ENCODE data around the gene RAB17. TPM values are rescaled to one million over a fixed set of nuclear protein-coding genes. Genes with fewer than 3 reads are reported as not detected.

The RAB17 gene
- total RNA-seq, 1 experiment from 2014 or later = 41.8 TPM

GRCh38 chr2:237590272-237591140, at the start of gene RAB17 (continued):
- TF ChIP-seq, protein P1, sequence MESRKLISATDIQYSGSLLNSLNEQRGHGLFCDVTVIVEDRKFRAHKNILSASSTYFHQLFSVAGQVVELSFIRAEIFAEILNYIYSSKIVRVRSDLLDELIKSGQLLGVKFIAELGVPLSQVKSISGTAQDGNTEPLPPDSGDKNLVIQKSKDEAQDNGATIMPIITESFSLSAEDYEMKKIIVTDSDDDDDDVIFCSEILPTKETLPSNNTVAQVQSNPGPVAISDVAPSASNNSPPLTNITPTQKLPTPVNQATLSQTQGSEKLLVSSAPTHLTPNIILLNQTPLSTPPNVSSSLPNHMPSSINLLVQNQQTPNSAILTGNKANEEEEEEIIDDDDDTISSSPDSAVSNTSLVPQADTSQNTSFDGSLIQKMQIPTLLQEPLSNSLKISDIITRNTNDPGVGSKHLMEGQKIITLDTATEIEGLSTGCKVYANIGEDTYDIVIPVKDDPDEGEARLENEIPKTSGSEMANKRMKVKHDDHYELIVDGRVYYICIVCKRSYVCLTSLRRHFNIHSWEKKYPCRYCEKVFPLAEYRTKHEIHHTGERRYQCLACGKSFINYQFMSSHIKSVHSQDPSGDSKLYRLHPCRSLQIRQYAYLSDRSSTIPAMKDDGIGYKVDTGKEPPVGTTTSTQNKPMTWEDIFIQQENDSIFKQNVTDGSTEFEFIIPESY (IDR thresholded peaks at IDR 0.05; ENCODE audit: extremely low read depth, insufficient replicate concordance, low read length) = no peak
- TF ChIP-seq EZH2 (IDR thresholded peaks at IDR 0.05) (no peak), EZH2phosphoT487 (IDR thresholded peaks at IDR 0.05; ENCODE audit: borderline replicate concordance) (no peak), EGR1 (IDR thresholded peaks at IDR 0.05; ENCODE audit: low read depth) (peak; percentile 60)
- TF ChIP-seq, protein P2, sequence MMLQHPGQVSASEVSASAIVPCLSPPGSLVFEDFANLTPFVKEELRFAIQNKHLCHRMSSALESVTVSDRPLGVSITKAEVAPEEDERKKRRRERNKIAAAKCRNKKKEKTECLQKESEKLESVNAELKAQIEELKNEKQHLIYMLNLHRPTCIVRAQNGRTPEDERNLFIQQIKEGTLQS (IDR thresholded peaks at IDR 0.05) = no peak

- Histone ChIP-seq H3K79me2 (ENCODE audit: insufficient read depth, low read length) (no peaks in the 10 kb centered on the region), H3K4me3 (replicated peaks in 1 of 2; ENCODE audit: low read depth in 1 of 2, low read length in 2 of 2) (no peak overlapping the region), H3K4me2 (ENCODE audit: low read length) (no peak overlapping the region), H3K4me1 (ENCODE audit: control insufficient read depth in 1 of 2, insufficient read depth in 2 of 2, low read length in 2 of 2) (no peaks in the 10 kb centered on the region), H3K27me3 (ENCODE audit: insufficient read depth, low read length) (peaks cover 15% of the 10 kb centered on the region; the same call in 1 of the 2 replicates), H4K20me1 (ENCODE audit: insufficient read depth) (no peaks in the 10 kb centered on the region), H3K9me3 (ENCODE audit: control insufficient read depth in 1 of 2, insufficient read depth in 1 of 2, low read depth in 1 of 2, low read length in 2 of 2) (no peaks in the 10 kb centered on the region), H2AFZ (ENCODE audit: low read depth, low read length, poor library complexity, severe bottlenecking) (no peak overlapping the region), H3K9me2 (ENCODE audit: insufficient read depth) (no peaks in the 10 kb centered on the region), H3K36me3 (ENCODE audit: control insufficient read depth in 1 of 2, insufficient read depth in 2 of 2, low read length in 2 of 2) (no peaks in the 10 kb centered on the region), H3K9ac (ENCODE audit: low read length) (no peak overlapping the region), H3K27ac (ENCODE audit: low read depth, low read length) (no peak overlapping the region)
- ChIA-PET POLR2A (no interaction called here), CTCF (no interaction called here), RAD21 (ENCODE audit: low non-redundant PET in 1 of 2, low total read pairs in 2 of 2, uncharacterized antibody in 2 of 2, unreplicated experiment in 2 of 2) (no interaction called here)
- intact Hi-C loops (cut with micrococcal nuclease) = no loop called here
- DNase-seq (ENCODE audit: low read depth, low spot score) = no peak
- no peak for ATAC-seq
- TF ChIP-seq SRF (IDR thresholded peaks at IDR 0.05; ENCODE audit: low read depth) (no peak), RAD21 (IDR thresholded peaks at IDR 0.05; ENCODE audit: low read depth) (no peak), EGR1 (IDR thresholded peaks at IDR 0.05; ENCODE audit: low read depth) (no peak), SIN3A (IDR thresholded peaks at IDR 0.05; ENCODE audit: low read depth) (no peak), JUND (IDR thresholded peaks at IDR 0.05) (no peak), CBX3 (IDR thresholded peaks at IDR 0.05; ENCODE audit: low read depth) (no peak), EZH2phosphoT487 (IDR thresholded peaks at IDR 0.05; ENCODE audit: borderline replicate concordance) (no peak), POLR2AphosphoS5 (IDR thresholded peaks at IDR 0.05; ENCODE audit: low read depth, low read length) (no peak), FOSL1 (IDR thresholded peaks at IDR 0.05; ENCODE audit: low read depth) (no peak)
- TF ChIP-seq, protein P2 (IDR thresholded peaks at IDR 0.05) = no peak
- no TSS peak for BruUV-seq (replicated peaks)
These were observed 49.3 kb upstream of the RAB17 start for GRCh38 chr2:237639836-237640220.
